Esophagus squamous epithelium (tissue), 4 donors: ENCODE data around the gene ZNF266.

Source experiments
- CTCF ChIP-seq, 6 experiments: fragments of 450-650 bp in 4 of 6; fragments of 200-600 bp in 2 of 6; sonication (generic) in 2 of 6; IDR thresholded peaks; one replicate each; pipeline ENCODE4 v1.5.1; 2016 to 2019; ENCODE audit warnings: antibody characterized with exemption in 6 of 6, mild to moderate bottlenecking in 4 of 6, moderate library complexity in 4 of 6
- POLR2A ChIP-seq, 4 donors: fragments of 450-650 bp; IDR thresholded peaks; one replicate each; pipeline ENCODE4 v1.6.1; 2017; ENCODE audit warnings: antibody characterized with exemption in 4 of 4, mild to moderate bottlenecking in 4 of 4, moderate library complexity in 3 of 4

- TF ChIP-seq CTCF (IDR thresholded peaks at IDR 0.05) = no peak
- no peak for TF ChIP-seq POLR2A (IDR thresholded peaks at IDR 0.05)
Observed at GRCh38 chr19:9427941-9428340, 7.4 kb downstream of the ZNF266 start.
